CD4-positive, alpha-beta T cell treated with Interleukin-12 subunit alpha and Interleukin-12 subunit beta, for 1 hour (primary cell): ENCODE results near the gene ITPKC.
"Not testable (repeated sequence)": the region's sequence is repeated elsewhere in the genome, so short reads cannot be mapped to it uniquely, and the experiment has no call there.

ENCODE experiments used
- DNase-seq: peaks from one replicate; pipeline ENCODE4 v3.0.0-alpha.2; 2020

ITPKC gene

DNA sequence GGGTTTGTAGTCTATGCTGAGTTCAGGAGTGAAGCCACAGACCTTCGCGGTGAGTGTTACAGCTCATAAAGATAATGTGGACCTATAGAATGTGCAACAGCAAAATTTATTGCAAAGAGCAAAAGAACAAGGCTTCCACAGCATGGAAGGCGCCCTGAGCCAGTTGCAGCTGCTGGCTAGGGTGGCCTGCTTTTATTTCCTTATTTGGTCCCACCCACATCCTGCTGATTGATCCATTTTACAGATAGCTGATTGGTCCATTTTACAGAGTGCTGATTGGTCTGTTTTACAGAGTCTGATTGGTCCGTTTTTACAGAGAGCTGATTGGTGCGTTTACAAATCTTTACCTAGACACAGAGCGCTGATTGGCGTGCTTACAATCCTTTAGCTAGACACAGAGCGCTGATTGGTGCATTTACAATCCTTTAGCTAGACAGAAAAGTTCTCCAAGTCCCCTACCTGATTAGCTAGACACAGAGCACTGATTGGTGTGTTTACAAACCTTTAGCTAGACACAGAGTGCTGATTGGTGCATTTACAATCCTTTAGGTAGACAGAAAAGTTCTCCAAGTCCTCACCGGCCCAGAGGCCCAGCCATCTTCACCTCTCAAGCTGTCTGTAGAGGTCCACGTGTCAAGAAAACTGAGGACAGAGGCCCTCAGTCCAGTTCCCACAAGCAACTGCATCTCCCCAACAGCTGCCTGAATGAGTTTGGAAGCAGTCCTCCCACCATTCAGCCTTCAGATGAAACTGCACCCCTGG lies 54.4 kb downstream of the ITPKC start:
- DNase-seq, result peak; percentile 45

DNA sequence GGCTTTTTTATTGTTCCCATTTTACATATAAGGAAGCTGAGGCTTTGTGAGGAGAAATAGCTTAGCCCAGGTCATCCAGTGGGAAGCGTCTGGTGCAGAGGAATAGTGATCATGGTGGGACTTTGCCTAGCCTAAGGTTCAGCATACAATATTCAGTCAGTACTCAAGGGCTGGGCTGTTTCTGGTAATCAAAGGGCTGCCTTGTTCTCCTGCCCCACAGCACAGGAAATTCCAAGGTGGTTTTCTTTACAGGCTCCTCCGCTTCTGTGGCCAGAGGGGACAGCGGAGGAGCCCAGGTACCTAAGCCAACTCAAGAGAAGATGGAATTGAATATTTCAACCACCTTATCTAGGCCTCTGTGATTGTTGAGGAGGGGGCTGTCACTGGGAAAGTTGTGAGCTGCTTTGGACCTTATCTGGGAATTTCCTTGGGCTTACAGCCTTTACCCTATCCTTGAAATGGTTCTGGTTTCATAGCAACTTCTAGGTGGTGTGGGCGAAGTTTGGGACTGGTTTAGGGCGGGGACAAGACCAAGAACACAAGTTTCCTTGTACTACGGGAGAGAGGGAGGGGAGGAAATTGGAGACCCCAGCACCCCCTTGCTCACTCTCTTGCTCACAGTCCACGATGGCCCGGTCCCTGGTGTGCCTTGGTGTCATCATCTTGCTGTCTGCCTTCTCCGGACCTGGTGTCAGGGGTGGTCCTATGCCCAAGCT lies 58.2 kb downstream of the ITPKC start, which contains the start of gene MIA:
Gene MIA (plus strand): TSS at position 606 of the 716 bp plus-strand sequence. CDS start 22 bp downstream, at position 628.
- no peak for DNase-seq

DNA sequence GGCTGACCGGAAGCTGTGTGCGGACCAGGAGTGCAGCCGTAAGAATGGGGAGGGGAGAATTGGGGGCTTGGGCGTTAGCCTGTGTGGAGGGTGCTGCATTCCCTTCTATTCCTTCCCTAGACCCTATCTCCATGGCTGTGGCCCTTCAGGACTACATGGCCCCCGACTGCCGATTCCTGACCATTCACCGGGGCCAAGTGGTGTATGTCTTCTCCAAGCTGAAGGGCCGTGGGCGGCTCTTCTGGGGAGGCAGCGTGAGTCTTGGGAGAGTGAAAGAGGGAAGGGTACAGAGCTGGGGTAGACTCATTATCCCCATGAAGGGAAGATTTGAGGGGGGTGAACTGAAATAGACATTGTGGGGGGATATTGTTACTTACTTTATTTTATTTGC lies 58.7 kb downstream of the ITPKC start:
- DNase-seq, result no peak

DNA sequence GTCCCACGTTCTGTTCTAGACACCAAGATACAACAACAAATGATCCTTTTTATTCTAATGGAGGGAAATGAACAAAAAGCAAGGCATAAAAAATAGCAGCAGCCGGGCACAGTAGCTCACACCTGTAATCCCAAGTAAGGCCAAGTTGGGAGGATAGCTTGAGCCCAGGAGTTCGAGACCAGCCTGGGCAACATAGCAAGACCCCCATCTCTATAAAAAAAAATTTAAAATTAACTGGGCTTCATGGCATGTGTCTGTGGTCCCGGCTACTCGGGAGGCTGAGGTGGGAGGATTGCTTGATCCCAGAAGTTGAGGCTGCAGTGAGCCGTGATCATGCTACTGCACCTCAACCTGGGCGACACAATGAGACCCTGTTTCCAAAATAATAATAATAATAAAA lies 59.5 kb downstream of the ITPKC start:
- no peak for DNase-seq

DNA sequence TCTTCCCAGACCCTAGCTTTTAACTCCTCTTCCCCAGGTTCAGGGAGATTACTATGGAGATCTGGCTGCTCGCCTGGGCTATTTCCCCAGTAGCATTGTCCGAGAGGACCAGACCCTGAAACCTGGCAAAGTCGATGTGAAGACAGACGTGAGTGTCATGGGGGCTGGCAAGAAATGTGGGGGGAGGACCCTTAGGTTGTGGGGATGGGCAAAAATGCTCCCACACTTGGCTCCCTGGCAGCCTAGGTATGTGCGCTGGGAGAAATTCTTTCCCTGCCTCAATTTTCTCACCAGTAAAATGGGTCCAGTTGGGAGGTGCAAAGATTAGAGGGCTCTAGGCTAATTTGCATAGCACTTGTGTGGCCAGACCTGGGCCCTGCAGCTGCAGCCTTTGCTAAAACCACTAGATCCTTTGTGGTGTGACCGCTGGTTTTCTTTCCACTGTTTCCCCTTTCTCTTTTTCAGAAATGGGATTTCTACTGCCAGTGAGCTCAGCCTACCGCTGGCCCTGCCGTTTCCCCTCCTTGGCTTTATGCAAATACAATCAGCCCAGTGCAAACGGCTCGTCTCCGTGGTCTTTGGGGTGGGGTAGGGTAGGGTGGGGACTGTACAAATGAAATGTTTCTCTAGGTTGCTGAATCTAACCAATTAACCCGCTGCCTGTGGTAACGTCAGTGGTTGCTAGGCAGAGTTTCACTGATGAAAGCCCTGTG lies 60.2 kb downstream of the ITPKC start:
- DNase-seq, result peak; percentile 94

DNA sequence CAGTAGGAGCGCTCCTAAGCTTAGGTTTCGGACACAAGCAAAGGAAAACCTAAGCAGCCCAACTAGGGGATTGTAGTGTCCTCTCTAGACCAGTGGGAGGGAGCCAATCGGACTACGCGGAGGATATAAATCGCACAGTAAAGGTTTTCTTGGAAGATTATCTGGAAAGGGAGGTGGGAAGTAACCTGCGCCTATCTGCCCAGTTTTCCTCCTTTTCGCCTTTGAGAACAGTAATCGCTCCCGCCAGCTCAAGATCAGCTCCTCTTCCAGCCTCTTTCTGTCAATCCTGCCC lies 60.7 kb downstream of the ITPKC start:
- no peak for DNase-seq

DNA sequence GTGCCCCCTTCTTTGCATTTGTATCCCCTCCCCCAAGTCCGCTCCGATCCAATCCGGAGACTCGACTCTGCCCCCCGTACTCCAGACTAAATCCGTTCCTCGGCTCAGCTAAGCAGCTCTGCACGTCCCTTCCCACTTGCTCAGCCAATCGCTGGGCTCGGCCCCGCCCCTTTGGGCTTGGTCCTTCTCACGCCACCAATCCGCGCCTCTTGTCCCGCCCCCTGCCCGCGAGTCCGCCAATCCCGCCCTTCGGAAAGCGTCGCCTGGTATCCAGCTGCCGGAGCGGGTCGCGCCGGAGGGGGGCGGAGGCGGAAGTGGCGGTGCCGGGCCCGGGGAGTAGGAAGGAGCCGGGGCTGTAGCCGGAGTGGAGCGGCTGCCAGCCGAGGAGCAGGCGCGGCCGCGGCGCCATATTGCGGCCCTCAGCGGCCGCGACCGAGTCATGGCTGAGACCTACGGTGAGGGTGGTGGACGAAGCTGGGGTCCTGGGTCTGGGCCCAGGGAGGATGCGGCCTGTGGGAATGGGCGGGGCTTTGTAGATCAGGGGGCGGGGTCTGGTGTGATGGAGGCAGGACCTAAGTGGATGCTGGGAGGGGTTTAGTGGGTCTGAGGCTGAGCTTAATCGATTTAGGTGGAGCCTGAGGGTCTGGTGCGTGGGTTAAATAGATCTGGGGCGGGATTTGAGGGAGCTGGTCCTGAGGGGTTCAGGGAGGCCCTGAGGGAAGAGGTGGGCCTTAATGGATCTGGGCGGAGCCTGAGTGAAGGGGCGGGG lies 61.2 kb downstream of the ITPKC start, which contains the start of gene RAB4B:
Gene RAB4B (plus strand): TSS at position 311 of the 769 bp plus-strand sequence. CDS start 129 bp downstream, at position 440.
- DNase-seq, result peak; percentile 100

DNA sequence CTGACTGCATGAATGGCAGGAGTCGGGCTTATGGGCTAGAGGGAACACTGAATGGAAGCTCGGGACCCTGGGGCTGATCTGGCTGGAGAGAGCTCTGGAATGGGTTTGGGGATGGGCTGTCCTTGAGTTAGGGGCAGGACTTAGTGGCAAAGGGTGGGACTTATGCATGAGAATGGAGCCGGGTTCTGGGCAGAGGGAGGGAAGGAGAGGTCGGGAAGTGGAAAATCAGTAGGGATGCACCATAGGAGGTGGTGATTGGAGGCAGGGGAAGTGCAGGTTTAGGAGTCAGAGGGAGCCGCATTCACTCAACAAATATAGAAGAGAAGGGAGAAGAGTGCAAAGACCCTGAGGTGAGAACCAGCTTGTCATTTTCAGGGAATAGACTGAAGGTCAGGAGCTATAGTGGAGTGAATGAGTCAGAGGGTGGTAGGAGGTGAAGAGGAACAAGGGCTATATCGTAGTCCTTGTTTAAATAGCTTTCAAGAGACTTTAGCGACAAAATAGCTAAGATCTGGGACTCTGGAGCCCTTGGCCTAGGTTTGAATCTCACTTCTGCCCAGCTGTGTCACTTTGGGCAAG lies 61.9 kb downstream of the ITPKC start:
- no peak for DNase-seq

DNA sequence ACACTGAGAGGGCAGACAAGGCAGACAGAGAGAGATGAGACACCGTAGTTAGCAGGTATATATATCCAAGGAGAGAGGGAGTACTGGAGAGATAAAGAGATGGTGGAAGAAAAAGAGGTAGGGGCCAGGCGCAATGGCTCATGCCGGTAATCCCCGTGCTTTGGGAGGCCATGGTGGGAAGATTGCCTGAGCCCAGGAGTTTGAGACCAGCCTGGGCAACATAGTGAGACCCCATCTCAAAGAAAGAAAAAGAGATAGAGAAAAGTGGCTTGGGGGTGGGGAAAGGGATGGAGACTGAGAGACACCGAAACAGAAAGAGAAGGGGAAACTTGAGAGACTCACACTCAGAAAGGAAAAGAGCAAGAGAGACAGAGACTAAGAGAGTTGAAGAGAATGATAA lies 63.7 kb downstream of the ITPKC start:
- DNase-seq, result no peak

DNA sequence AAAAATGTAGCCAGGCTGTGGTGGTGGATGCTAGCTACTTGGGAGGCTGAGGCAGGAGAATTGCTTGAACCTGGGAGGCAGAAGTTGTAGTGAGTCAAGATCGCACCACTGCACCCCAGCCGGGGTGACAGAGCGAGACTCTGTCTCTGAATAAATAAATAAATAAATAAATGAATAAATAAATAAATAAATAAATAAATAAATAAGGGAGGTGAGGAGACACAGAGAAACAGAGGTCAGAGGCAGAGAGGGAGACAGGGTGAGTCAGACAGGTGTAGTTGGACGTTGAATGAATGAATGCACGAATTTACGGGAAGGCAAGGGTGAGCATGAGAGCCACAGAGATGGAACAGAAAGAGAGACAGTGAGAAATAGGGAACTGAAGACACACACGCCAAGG lies 64.2 kb downstream of the ITPKC start:
- no peak for DNase-seq

DNA sequence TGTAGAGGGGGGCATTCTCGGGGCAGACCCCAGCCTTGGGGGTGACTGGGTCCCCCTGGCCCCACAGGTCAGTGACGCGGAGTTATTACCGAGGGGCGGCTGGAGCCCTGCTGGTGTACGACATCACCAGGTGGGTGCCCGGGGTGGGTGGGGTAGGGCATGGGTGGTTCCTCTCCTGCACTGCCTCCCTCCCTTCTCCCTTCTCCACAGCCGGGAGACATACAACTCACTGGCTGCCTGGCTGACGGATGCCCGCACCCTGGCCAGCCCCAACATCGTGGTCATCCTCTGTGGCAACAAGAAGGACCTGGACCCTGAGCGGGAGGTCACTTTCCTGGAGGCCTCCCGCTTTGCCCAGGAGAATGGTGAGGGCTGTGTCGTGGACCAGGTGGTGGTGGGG lies 66.8 kb downstream of the ITPKC start:
- no peak for DNase-seq

DNA sequence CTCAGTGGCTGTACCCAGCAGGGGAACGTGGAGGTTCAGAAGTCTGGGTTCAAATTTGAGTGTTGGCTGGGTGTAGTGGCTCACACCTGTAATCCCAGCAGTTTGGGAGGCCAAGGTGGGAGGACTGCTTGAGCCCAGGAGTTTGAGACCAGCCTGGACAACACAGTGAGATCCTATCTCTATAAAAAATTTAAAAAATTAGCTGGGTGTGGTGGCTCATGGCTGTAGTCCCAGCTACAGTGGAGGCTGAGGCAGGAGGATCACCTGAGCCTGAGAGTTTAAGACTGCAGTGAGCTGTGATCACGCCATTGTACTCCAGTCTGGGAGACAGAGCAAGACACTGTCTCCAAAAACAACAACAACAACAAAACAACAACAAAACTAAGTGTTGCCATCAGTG lies 67.2 kb downstream of the ITPKC start:
- not testable (repeated sequence) for DNase-seq

DNA sequence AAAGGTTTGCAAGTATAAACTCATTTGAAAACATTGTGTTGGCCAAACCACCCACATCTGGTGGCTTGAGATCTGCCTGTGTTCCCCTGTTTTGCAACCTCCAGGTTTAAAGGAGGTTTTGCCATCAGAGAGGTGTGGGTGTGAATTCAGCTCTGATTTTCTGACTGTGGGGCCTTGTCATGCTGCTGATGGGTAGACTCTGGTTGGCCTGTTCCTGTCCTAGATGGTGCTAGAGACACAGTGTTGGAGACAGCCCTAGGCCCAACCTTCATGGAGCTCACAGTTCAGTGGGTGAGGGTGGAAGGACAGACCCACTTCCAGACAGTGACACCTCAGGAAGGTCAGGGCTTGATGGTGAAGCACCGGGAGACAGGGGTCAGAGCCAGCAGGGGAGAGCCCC lies 68.6 kb downstream of the ITPKC start:
- no peak for DNase-seq

DNA sequence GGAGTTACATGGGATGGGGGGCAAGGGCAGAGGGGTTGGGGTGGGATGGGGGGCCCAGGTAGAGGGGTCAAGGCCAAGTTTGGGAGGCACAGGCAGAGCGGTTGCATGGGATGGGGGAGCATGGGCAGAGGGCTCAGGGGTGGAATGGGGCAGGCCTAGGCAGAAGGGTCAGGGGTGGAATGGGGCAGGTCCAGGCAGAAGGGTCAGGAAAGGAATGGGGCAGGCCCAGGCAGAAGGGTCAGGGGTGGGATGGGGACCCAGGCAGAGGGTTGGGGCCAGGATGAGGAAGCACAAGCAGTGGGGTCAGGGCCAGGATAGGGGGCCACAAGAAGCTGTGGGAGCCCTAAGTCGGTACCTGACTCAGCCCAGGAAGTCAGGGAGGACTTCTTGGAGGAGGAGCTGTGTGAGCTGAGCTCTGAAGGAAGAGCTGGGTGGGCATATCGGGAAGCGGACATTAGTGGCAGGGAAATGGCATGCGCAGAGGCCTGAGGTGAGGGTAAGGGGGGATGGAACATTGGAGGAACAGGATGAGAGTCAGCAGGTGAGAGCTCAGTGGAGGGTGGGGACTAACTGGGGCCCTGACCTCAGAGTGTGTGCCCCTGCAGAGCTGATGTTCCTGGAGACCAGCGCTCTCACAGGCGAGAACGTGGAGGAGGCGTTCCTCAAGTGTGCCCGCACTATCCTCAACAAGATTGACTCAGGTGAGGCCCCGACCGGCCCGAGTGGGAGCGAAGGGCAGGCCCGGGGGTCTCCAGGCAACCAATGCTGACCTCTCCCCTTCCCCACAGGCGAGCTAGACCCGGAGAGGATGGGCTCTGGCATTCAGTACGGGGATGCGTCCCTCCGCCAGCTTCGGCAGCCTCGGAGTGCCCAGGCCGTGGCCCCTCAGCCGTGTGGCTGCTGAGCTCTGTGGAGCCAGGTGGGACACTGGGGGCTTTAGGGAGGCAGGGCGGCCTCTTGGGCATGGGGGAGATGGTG lies 69.4 kb downstream of the ITPKC start:
- DNase-seq, result no peak
